ENCODE data around the gene FITM1. TPM values are rescaled to one million over a fixed set of nuclear protein-coding genes. Genes with fewer than 3 reads are reported as not detected.

The FITM1 gene
- polyA plus RNA-seq, 1 donor from 2014 or later: 0.88 TPM

GRCh38 chr14:24127673-24128072 lies 2.8 kb upstream of the FITM1 start:
- Histone ChIP-seq H3K4me3 (ENCODE audit: low read length) (no peak overlapping the region), H3K79me2 (replicated peaks; ENCODE audit: insufficient read depth, low read length) (no peaks in the 10 kb centered on the region), H3K27me3 (ENCODE audit: insufficient read depth, low read depth, low read length) (no peaks in the 10 kb centered on the region), H3K9me3 (ENCODE audit: low read length) (no peaks in the 10 kb centered on the region), H3K27ac (ENCODE audit: low read length) (no peak overlapping the region), H4K20me1 (ENCODE audit: insufficient read depth) (no peaks in the 10 kb centered on the region), H3K9me2 (ENCODE audit: insufficient read depth, low read length) (no peaks in the 10 kb centered on the region), H3K36me3 (ENCODE audit: insufficient read depth, low read length) (no peaks in the 10 kb centered on the region), H3K9ac (ENCODE audit: low read length) (no peak overlapping the region), H3F3A (ENCODE audit: insufficient read depth, low read length, poor library complexity, severe bottlenecking) (no peaks in the 10 kb centered on the region), H3K4me2 (ENCODE audit: low read length) (no peak overlapping the region), H2AFZ (ENCODE audit: low read depth, low read length) (no peak overlapping the region)
- TF ChIP-seq SMC3 (conservative IDR thresholded peaks at IDR 0.05; ENCODE audit: poor library complexity) (no peak), EZH2 (IDR thresholded peaks at IDR 0.05; ENCODE audit: borderline replicate concordance, insufficient read depth, low read length, poor library complexity, severe bottlenecking) (no peak), REST (IDR thresholded peaks at IDR 0.05; ENCODE audit: borderline replicate concordance) (no peak), POLR2AphosphoS5 (IDR thresholded peaks at IDR 0.05) (no peak), TAF1 (IDR thresholded peaks at IDR 0.05; ENCODE audit: low read depth) (no peak), CTCF (IDR thresholded peaks at IDR 0.05; ENCODE audit: poor library complexity, severe bottlenecking) (no peak), MXI1 (conservative IDR thresholded peaks at IDR 0.05; ENCODE audit: poor library complexity, severe bottlenecking) (no peak), RAD21 (conservative IDR thresholded peaks at IDR 0.05) (no peak), EP300 (conservative IDR thresholded peaks at IDR 0.05; ENCODE audit: poor library complexity, severe bottlenecking) (no peak)

- H3K27ac ChIP-seq (ENCODE audit: low read length): no peak overlapping the region
- no peaks in the 10 kb centered on the region for H3F3A ChIP-seq (ENCODE audit: insufficient read depth, low read length, poor library complexity, severe bottlenecking)
- no peak for TF ChIP-seq RAD21 (conservative IDR thresholded peaks at IDR 0.05)
- no peak for TF ChIP-seq REST (IDR thresholded peaks at IDR 0.05; ENCODE audit: borderline replicate concordance)
- TF ChIP-seq MXI1 (conservative IDR thresholded peaks at IDR 0.05; ENCODE audit: poor library complexity, severe bottlenecking): no peak
- no peak for TF ChIP-seq POLR2AphosphoS5 (IDR thresholded peaks at IDR 0.05)
- no peak for TF ChIP-seq TAF1 (IDR thresholded peaks at IDR 0.05; ENCODE audit: low read depth)
- no peak for TF ChIP-seq CTCF (IDR thresholded peaks at IDR 0.05; ENCODE audit: poor library complexity, severe bottlenecking)
- TF ChIP-seq EZH2 (IDR thresholded peaks at IDR 0.05; ENCODE audit: borderline replicate concordance, insufficient read depth, low read length, poor library complexity, severe bottlenecking): no peak
- TF ChIP-seq SMC3 (conservative IDR thresholded peaks at IDR 0.05; ENCODE audit: poor library complexity): no peak
- TF ChIP-seq EP300 (conservative IDR thresholded peaks at IDR 0.05; ENCODE audit: poor library complexity, severe bottlenecking): no peak
- no peak overlapping the region for H2AFZ ChIP-seq (ENCODE audit: low read depth, low read length)
- no peak overlapping the region for H3K9ac ChIP-seq (ENCODE audit: low read length)
- H3K9me2 ChIP-seq (ENCODE audit: insufficient read depth, low read length): no peaks in the 10 kb centered on the region
- H3K79me2 ChIP-seq (replicated peaks; ENCODE audit: insufficient read depth, low read length): no peaks in the 10 kb centered on the region
- no peaks in the 10 kb centered on the region for H3K27me3 ChIP-seq (ENCODE audit: insufficient read depth, low read depth, low read length)
- H3K4me2 ChIP-seq (ENCODE audit: low read length): no peak overlapping the region
- H4K20me1 ChIP-seq (ENCODE audit: insufficient read depth): no peaks in the 10 kb centered on the region
- no peaks in the 10 kb centered on the region for H3K36me3 ChIP-seq (ENCODE audit: insufficient read depth, low read length)
- H3K9me3 ChIP-seq (ENCODE audit: low read length): no peaks in the 10 kb centered on the region
- no peak overlapping the region for H3K4me3 ChIP-seq (ENCODE audit: low read length)
Observed at GRCh38 chr14:24129410-24129998, 955 bp upstream of the FITM1 start.

Data from neural cell (in vitro differentiated cells).